ENCODE data around the gene PLEKHA6.
"Not testable (repeated sequence)": the region's sequence is repeated elsewhere in the genome, so short reads cannot be mapped to it uniquely, and the experiment has no call there.

PLEKHA6 gene

GRCh38 chr1:204240233-204240632 is 119.5 kb downstream of the PLEKHA6 start:
- Histone ChIP-seq H3K36me3 (peaks cover 0 to 82% (median 0%) of the 10 kb centered on the region in 3 donors), H3K4me3 (no peak overlapping the region), H3K4me1 (no peaks in the 10 kb centered on the region), H3K27me3 (no peaks in the 10 kb centered on the region), H3K9me3 (no peaks in the 10 kb centered on the region), H3K27ac (no peak overlapping the region)
- intact Hi-C loops (cut with DNase I; ENCODE audit: low total_unique reads): no loop called here
- DNase-seq: peak in 1 of 2 donors; percentile 12
- no peak for TF ChIP-seq CTCF (IDR thresholded peaks at IDR 0.05)

GRCh38 chr1:204239401-204239800 is 120.3 kb downstream of the PLEKHA6 start:
- DNase-seq; H3K9me3 ChIP-seq; H3K27me3 ChIP-seq; H3K4me3 ChIP-seq; intact Hi-C loops (cut with DNase I; ENCODE audit: low total_unique reads); H3K27ac ChIP-seq; H3K4me1 ChIP-seq: not testable (repeated sequence)
- peaks cover 0 to 75% (median 0%) of the 10 kb centered on the region in 3 donors for H3K36me3 ChIP-seq

GRCh38 chr1:204238520-204238919 is 121.2 kb downstream of the PLEKHA6 start:
- H3K4me3 ChIP-seq; H3K27ac ChIP-seq; H3K27me3 ChIP-seq; H3K9me3 ChIP-seq; H3K4me1 ChIP-seq; intact Hi-C loops (cut with DNase I; ENCODE audit: low total_unique reads): not testable (repeated sequence)
- peak in 1 of 2 donors; percentile 6 for DNase-seq
- peaks cover 0 to 68% (median 0%) of the 10 kb centered on the region in 3 donors for H3K36me3 ChIP-seq

GRCh38 chr1:204237515-204237914 is 122.2 kb downstream of the PLEKHA6 start:
- DNase-seq; H3K4me1 ChIP-seq; intact Hi-C loops (cut with DNase I; ENCODE audit: low total_unique reads); H3K9me3 ChIP-seq; H3K27ac ChIP-seq; H3K27me3 ChIP-seq; H3K4me3 ChIP-seq: not testable (repeated sequence)
- H3K36me3 ChIP-seq: peaks cover 0 to 61% (median 0%) of the 10 kb centered on the region in 3 donors

GRCh38 chr1:204232526-204232925 is 127.2 kb downstream of the PLEKHA6 start:
- no peak for DNase-seq
- H3K27me3 ChIP-seq: no peaks in the 10 kb centered on the region
- intact Hi-C loops (cut with DNase I; ENCODE audit: low total_unique reads): no loop called here
- H3K36me3 ChIP-seq: peaks cover 0 to 58% (median 9%) of the 10 kb centered on the region in 3 donors
- no peak overlapping the region for H3K27ac ChIP-seq
- H3K9me3 ChIP-seq: no peaks in the 10 kb centered on the region
- no peak for TF ChIP-seq CTCF (IDR thresholded peaks at IDR 0.05)
- no peaks in the 10 kb centered on the region for H3K4me1 ChIP-seq
- H3K4me3 ChIP-seq: no peak overlapping the region

GRCh38 chr1:204230211-204230610 is 129.5 kb downstream of the PLEKHA6 start:
- DNase-seq: no peak
- Histone ChIP-seq H3K4me3 (no peak overlapping the region), H3K36me3 (peaks cover 0 to 35% (median 9%) of the 10 kb centered on the region in 3 donors), H3K27ac (no peak overlapping the region), H3K9me3 (no peaks in the 10 kb centered on the region), H3K4me1 (peaks cover 0 to 3% (median 0%) of the 10 kb centered on the region in 4 donors), H3K27me3 (no peaks in the 10 kb centered on the region)
- intact Hi-C loops (cut with DNase I; ENCODE audit: low total_unique reads): no loop called here
- TF ChIP-seq CTCF (IDR thresholded peaks at IDR 0.05): no peak

GRCh38 chr1:204228896-204229295 is 130.8 kb downstream of the PLEKHA6 start:
- Histone ChIP-seq H3K27me3 (no peaks in the 10 kb centered on the region), H3K4me1 (peaks cover 0 to 3% (median 0%) of the 10 kb centered on the region in 4 donors), H3K27ac (no peak overlapping the region), H3K36me3 (peaks cover 0 to 34% (median 9%) of the 10 kb centered on the region in 3 donors), H3K4me3 (no peak overlapping the region), H3K9me3 (no peaks in the 10 kb centered on the region)
- intact Hi-C loops (cut with DNase I; ENCODE audit: low total_unique reads): no loop called here
- no peak for DNase-seq
- TF ChIP-seq CTCF (IDR thresholded peaks at IDR 0.05): no peak
